Measurements from ENCODE around the gene APOL5. TPM values are rescaled to one million over a fixed set of nuclear protein-coding genes. Genes with fewer than 3 reads are reported as not detected.
A peak's percentile ranks its signal among the peaks of the same experiment; 100 is the strongest.

The APOL5 gene
- total and polyA plus RNA-seq, 12 donors = 0.06 TPM; not detected in 11

GRCh38 chr22:35733791-35734516, 16.3 kb downstream of the APOL5 start:
- peak overlapping the region in 1 of 10 donors; percentile 36 for H3K27ac ChIP-seq
- no peaks in the 10 kb centered on the region for H3K27me3 ChIP-seq
- 67 to 72% methylated on average over 7 of the region's 7 CpGs for WGBS, 2 donors
- no peaks in the 10 kb centered on the region for H3K9me3 ChIP-seq
- intact Hi-C loops (cut with DNase I) = loop anchor here in 3 of 10 donors (10.0 kb wide), 2 partner anchors 99 to 109 kb away; no protein-coding TSS in a partner anchor
- H3K4me1 ChIP-seq = peaks cover 0 to 19% (median 0%) of the 10 kb centered on the region in 9 donors
- H3K4me3 ChIP-seq = no peak overlapping the region
- H3K36me3 ChIP-seq = peaks cover 0 to 13% (median 0%) of the 10 kb centered on the region in 9 donors
- DNase-seq = peak in 1 of 2 donors; percentile 47
- peak in 7 of 8 donors; percentile 47 to 78 (median 69) for ATAC-seq
- peak in 1 of 9 donors; percentile 5 for TF ChIP-seq CTCF (IDR thresholded peaks at IDR 0.05)

- Histone ChIP-seq H3K9me3 (no peaks in the 10 kb centered on the region), H3K27me3 (no peaks in the 10 kb centered on the region), H3K4me3 (no peak overlapping the region), H3K4me1 (peaks cover 0 to 23% (median 0%) of the 10 kb centered on the region in 9 donors), H3K27ac (peak overlapping the region in 1 of 10 donors; percentile 36), H3K36me3 (peaks cover 0 to 19% (median 0%) of the 10 kb centered on the region in 9 donors)
- DNase-seq (no peak), ATAC-seq (peak in 1 of 8 donors; percentile 11)
- TF ChIP-seq CTCF (IDR thresholded peaks at IDR 0.05) = no peak
- 81 to 90% methylated on average over 7 of the region's 7 CpGs for WGBS, 2 donors
- intact Hi-C loops (cut with DNase I) = loop anchor here in 3 of 10 donors (10.0 kb wide), 2 partner anchors 100 to 110 kb away; no protein-coding TSS in a partner anchor
Observed at GRCh38 chr22:35734517-35734827, 16.8 kb downstream of the APOL5 start.

GRCh38 chr22:35735542-35735941, 17.9 kb downstream of the APOL5 start:
- ATAC-seq = no peak
- no peaks in the 10 kb centered on the region for H3K27me3 ChIP-seq
- no peak for TF ChIP-seq CTCF (IDR thresholded peaks at IDR 0.05)
- no peak overlapping the region for H3K27ac ChIP-seq
- peaks cover 0 to 34% (median 3%) of the 10 kb centered on the region in 9 donors for H3K4me1 ChIP-seq
- H3K9me3 ChIP-seq = no peaks in the 10 kb centered on the region
- peaks cover 0 to 20% (median 0%) of the 10 kb centered on the region in 9 donors for H3K36me3 ChIP-seq
- WGBS, 2 donors = 66 to 82% methylated on average over 1 of the region's 1 CpG
- H3K4me3 ChIP-seq = no peak overlapping the region
- no peak for DNase-seq
- intact Hi-C loops (cut with DNase I) = loop anchor here in 5 of 10 donors (5.0 to 10.0 kb wide), 4 partner anchors 101 to 111 kb away; no protein-coding TSS in a partner anchor

GRCh38 chr22:35736166-35736565, 18.5 kb downstream of the APOL5 start:
- WGBS, 2 donors = 95 to 97% methylated on average over 5 of the region's 5 CpGs
- Histone ChIP-seq H3K27me3 (no peaks in the 10 kb centered on the region), H3K4me3 (no peak overlapping the region), H3K27ac (no peak overlapping the region), H3K9me3 (no peaks in the 10 kb centered on the region), H3K36me3 (peaks cover 0 to 25% (median 0%) of the 10 kb centered on the region in 9 donors), H3K4me1 (peaks cover 0 to 35% (median 5%) of the 10 kb centered on the region in 9 donors)
- ATAC-seq (no peak), DNase-seq (no peak)
- intact Hi-C loops (cut with DNase I) = loop anchor here in 5 of 10 donors (5.0 to 10.0 kb wide), 4 partner anchors 101 to 111 kb away; no protein-coding TSS in a partner anchor
- no peak for TF ChIP-seq CTCF (IDR thresholded peaks at IDR 0.05)

All from heart right ventricle (tissue), 16 donors.